Lower lobe of right lung (tissue), 2 donors: ENCODE results near the gene FHAD1. TPM values are rescaled to one million over a fixed set of nuclear protein-coding genes. Genes with fewer than 3 reads are reported as not detected.

ENCODE experiments used
- ATAC-seq, 2 donors: fragments of 200-7000 bp; cut with Tn5 transposase; one replicate each; pipeline ENCODE4 v1.9.1; 2020 to 2022; ENCODE audit warnings: mild to moderate bottlenecking in 2 of 2, moderate library complexity in 2 of 2
- DNase-seq: peaks from one replicate; pipeline ENCODE4 v3.0.0-alpha.2; 2020
- H3K27ac ChIP-seq: fragments of 200-600 bp; one replicate; pipeline ENCODE4 v1.8.0; 2022
- H3K27me3 ChIP-seq: fragments of 200-600 bp; one replicate; pipeline ENCODE4 v1.8.0; 2022; ENCODE audit warnings: low read depth
- H3K36me3 ChIP-seq: fragments of 200-600 bp; one replicate; pipeline ENCODE4 v1.8.0; 2022; ENCODE audit warnings: mild to moderate bottlenecking
- H3K4me1 ChIP-seq: fragments of 200-600 bp; one replicate; pipeline ENCODE4 v1.8.0; 2022
- H3K4me3 ChIP-seq: fragments of 200-600 bp; one replicate; pipeline ENCODE4 v1.8.0; 2022; ENCODE audit warnings: mild to moderate bottlenecking
- H3K9me3 ChIP-seq: fragments of 200-600 bp; one replicate; pipeline ENCODE4 v1.8.0; 2022
- CTCF ChIP-seq: fragments of 200-600 bp; IDR thresholded peaks from one replicate; pipeline ENCODE4 v1.8.0; 2022; ENCODE audit warnings: antibody characterized with exemption, mild to moderate bottlenecking
- intact Hi-C: fragments of 100-400 bp; cut with DNase I; formaldehyde crosslinking; loops from one replicate; pipeline ENCODE4 v1.11.0; 2022
- total RNA-seq: library from RNA; stranded (reverse); fragmentation: NEBNext Ultra II Directional; extraction: Animal tissue kit (Norgen Biotek cat#: 25700); gene quantifications from one replicate; pipeline ENCODE4 v1.2.1, GENCODE V29; 2021
- donor health status: DM: no; HTN: yes; CAD: no; lungs with severe emphysema.

The FHAD1 gene
- total RNA-seq, 1 donor from 2014 or later, result 14.3 TPM

- Histone ChIP-seq H3K4me1 (peaks cover 41% of the 10 kb centered on the region), H3K4me3 (peak overlapping the region; percentile 86), H3K36me3 (peaks cover 3% of the 10 kb centered on the region), H3K27ac (peak overlapping the region; percentile 84), H3K27me3 (no peaks in the 10 kb centered on the region), H3K9me3 (no peaks in the 10 kb centered on the region)
- ATAC-seq, result no peak
- no peak for DNase-seq
- TF ChIP-seq CTCF, result no peak
- intact Hi-C loops, result no loop called here
Measured at GRCh38 chr1:15410223-15410883, 163.3 kb downstream of the FHAD1 start.

- Histone ChIP-seq H3K36me3 (peaks cover 8% of the 10 kb centered on the region), H3K9me3 (no peaks in the 10 kb centered on the region), H3K27ac (peak overlapping the region; percentile 84), H3K27me3 (no peaks in the 10 kb centered on the region), H3K4me3 (peak overlapping the region; percentile 86), H3K4me1 (peaks cover 46% of the 10 kb centered on the region)
- no peak for TF ChIP-seq CTCF
- ATAC-seq (no peak), DNase-seq (no peak)
- intact Hi-C loops, result no loop called here
Measured at GRCh38 chr1:15410884-15411245, 163.8 kb downstream of the FHAD1 start.

- Histone ChIP-seq H3K4me3 (peak overlapping the region; percentile 86), H3K27me3 (no peaks in the 10 kb centered on the region), H3K36me3 (peaks cover 11% of the 10 kb centered on the region), H3K27ac (peak overlapping the region; percentile 84), H3K4me1 (peaks cover 54% of the 10 kb centered on the region), H3K9me3 (no peaks in the 10 kb centered on the region)
- intact Hi-C loops, result no loop called here
- ATAC-seq, result peak; percentile 51 to 62
- DNase-seq, result peak; percentile 83
- TF ChIP-seq CTCF, result no peak
Measured at GRCh38 chr1:15411593-15412137, 164.6 kb downstream of the FHAD1 start.

GRCh38 chr1:15412175-15412800 lies 165.3 kb downstream of the FHAD1 start:
- ATAC-seq, result no peak
- intact Hi-C loops, result no loop called here
- peak overlapping the region; percentile 86 for H3K4me3 ChIP-seq
- no peaks in the 10 kb centered on the region for H3K27me3 ChIP-seq
- H3K4me1 ChIP-seq, result peaks cover 61% of the 10 kb centered on the region
- no peak for DNase-seq
- no peaks in the 10 kb centered on the region for H3K9me3 ChIP-seq
- H3K36me3 ChIP-seq, result peaks cover 11% of the 10 kb centered on the region
- no peak for TF ChIP-seq CTCF
- peak overlapping the region; percentile 84 for H3K27ac ChIP-seq

GRCh38 chr1:15412843-15413242 lies 165.8 kb downstream of the FHAD1 start:
- TF ChIP-seq CTCF, result no peak
- Histone ChIP-seq H3K4me3 (peak overlapping the region; percentile 86), H3K9me3 (no peaks in the 10 kb centered on the region), H3K36me3 (peaks cover 11% of the 10 kb centered on the region), H3K27ac (peak overlapping the region; percentile 84), H3K27me3 (no peaks in the 10 kb centered on the region), H3K4me1 (peaks cover 66% of the 10 kb centered on the region)
- intact Hi-C loops, result no loop called here
- no peak for DNase-seq
- ATAC-seq, result no peak
